Measurements from ENCODE around the gene PELI3. TPM values are rescaled to one million over a fixed set of nuclear protein-coding genes. Genes with fewer than 3 reads are reported as not detected.

The PELI3 gene
- polyA plus RNA-seq, 1 donor (not counting 4 experiments of a cell fraction or from before 2014, with no cell fraction given): 2.1 TPM

DNA sequence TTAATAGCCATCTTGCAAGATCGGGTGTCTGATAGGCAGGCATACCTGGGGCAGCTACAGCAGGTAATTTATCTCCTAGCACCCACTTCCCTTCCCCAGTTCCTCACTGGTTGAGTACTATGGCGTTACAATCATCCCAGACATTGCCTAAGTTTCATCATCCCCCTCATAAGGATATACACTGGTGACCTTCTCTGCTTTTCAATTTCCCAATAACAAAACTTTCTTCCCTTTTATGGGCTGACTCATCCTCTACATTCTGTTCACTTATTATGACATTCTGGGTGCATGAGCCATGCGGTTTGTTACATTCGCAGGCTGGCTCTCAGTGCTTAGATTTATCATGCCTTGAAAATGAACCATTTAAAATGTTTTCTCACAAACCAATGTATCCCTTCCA is 23.1 kb upstream of the PELI3 start:
- no peaks in the 10 kb centered on the region for H3K4me1 ChIP-seq (ENCODE audit: control insufficient read depth, extremely low read depth, insufficient read depth, low read length)

DNA sequence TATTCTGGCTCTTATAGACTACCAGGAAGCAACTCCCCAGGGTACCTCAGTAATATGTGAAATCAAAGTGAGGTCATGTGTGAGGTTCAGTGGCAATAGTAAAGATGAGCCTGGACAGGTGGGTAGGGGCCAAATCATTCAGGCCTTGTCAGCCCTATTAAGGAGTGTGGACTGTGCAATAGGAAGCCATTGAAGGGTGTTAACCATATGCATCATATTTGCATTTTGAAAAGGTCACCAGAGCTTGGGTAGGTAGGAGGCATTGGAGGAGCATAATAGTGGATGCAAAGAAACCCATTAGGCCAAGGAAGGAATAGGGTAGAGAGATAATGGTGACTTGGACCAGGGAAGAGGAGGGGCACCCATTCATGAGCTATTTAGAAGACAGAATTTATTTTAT is 19.7 kb upstream of the PELI3 start:
- Histone ChIP-seq H3K79me2 (ENCODE audit: control insufficient read depth, insufficient read depth, low read length) (no peaks in the 10 kb centered on the region), H3K9me3 (ENCODE audit: control insufficient read depth, low read depth, low read length) (no peaks in the 10 kb centered on the region), H3K9ac (ENCODE audit: control insufficient read depth, extremely low read depth, insufficient read depth, low read length) (no peak overlapping the region), H3K27ac (ENCODE audit: control insufficient read depth, insufficient read depth, low read length) (no peak overlapping the region), H3K4me1 (ENCODE audit: control insufficient read depth, extremely low read depth, insufficient read depth, low read length) (no peaks in the 10 kb centered on the region), H3K4me2 (ENCODE audit: control insufficient read depth, extremely low read depth, insufficient read depth, low read depth, low read length) (no peak overlapping the region), H3K4me3 (ENCODE audit: control insufficient read depth in 2 of 3, extremely low read depth in 1 of 3, insufficient read depth in 2 of 3, low read depth in 1 of 3, low read length in 3 of 3) (no peak overlapping the region), H3K36me3 (ENCODE audit: control insufficient read depth in 2 of 2, extremely low read depth in 1 of 2, insufficient read depth in 2 of 2, low read length in 2 of 2) (no peaks in the 10 kb centered on the region), H2AFZ (ENCODE audit: control insufficient read depth, low read length) (no peak overlapping the region), H3K27me3 (ENCODE audit: control insufficient read depth, extremely low read depth, insufficient read depth, low read length) (peaks cover 4% of the 10 kb centered on the region), H4K20me1 (ENCODE audit: control insufficient read depth, extremely low read depth, insufficient read depth, low read length) (no peaks in the 10 kb centered on the region), H3K9me1 (ENCODE audit: control insufficient read depth, extremely low read depth, insufficient read depth, low read length) (no peaks in the 10 kb centered on the region)
- DNase-seq (ENCODE audit: low read depth, low spot score) (no peak), FAIRE-seq (no peak)
- dilution Hi-C loops (cut with MboI; ENCODE audit: extremely low pct_ligation_motif_present, low sequenced_read_pairs): no loop called here
- no peak for TF ChIP-seq EZH2 (IDR thresholded peaks at IDR 0.05; ENCODE audit: low read length)
- TF ChIP-seq, protein P1, sequence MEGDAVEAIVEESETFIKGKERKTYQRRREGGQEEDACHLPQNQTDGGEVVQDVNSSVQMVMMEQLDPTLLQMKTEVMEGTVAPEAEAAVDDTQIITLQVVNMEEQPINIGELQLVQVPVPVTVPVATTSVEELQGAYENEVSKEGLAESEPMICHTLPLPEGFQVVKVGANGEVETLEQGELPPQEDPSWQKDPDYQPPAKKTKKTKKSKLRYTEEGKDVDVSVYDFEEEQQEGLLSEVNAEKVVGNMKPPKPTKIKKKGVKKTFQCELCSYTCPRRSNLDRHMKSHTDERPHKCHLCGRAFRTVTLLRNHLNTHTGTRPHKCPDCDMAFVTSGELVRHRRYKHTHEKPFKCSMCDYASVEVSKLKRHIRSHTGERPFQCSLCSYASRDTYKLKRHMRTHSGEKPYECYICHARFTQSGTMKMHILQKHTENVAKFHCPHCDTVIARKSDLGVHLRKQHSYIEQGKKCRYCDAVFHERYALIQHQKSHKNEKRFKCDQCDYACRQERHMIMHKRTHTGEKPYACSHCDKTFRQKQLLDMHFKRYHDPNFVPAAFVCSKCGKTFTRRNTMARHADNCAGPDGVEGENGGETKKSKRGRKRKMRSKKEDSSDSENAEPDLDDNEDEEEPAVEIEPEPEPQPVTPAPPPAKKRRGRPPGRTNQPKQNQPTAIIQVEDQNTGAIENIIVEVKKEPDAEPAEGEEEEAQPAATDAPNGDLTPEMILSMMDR (optimal IDR thresholded peaks at IDR 0.05 in 1 of 3, IDR thresholded peaks at IDR 0.05 in 1 of 3, conservative IDR thresholded peaks at IDR 0.05 in 1 of 3; ENCODE audit: extremely low read depth in 1 of 3, insufficient read depth in 2 of 3, low read length in 3 of 3): no peak

More for the DNA sequence above, 23.1 kb upstream of the PELI3 start:
- Histone ChIP-seq H3K9ac (ENCODE audit: control insufficient read depth, extremely low read depth, insufficient read depth, low read length) (no peak overlapping the region), H3K4me3 (ENCODE audit: control insufficient read depth in 2 of 3, extremely low read depth in 1 of 3, insufficient read depth in 2 of 3, low read depth in 1 of 3, low read length in 3 of 3) (no peak overlapping the region), H3K79me2 (ENCODE audit: control insufficient read depth, insufficient read depth, low read length) (no peaks in the 10 kb centered on the region), H3K9me1 (ENCODE audit: control insufficient read depth, extremely low read depth, insufficient read depth, low read length) (no peaks in the 10 kb centered on the region), H2AFZ (ENCODE audit: control insufficient read depth, low read length) (no peak overlapping the region), H3K36me3 (ENCODE audit: control insufficient read depth in 2 of 2, extremely low read depth in 1 of 2, insufficient read depth in 2 of 2, low read length in 2 of 2) (no peaks in the 10 kb centered on the region), H3K9me3 (ENCODE audit: control insufficient read depth, low read depth, low read length) (no peaks in the 10 kb centered on the region), H4K20me1 (ENCODE audit: control insufficient read depth, extremely low read depth, insufficient read depth, low read length) (no peaks in the 10 kb centered on the region), H3K27me3 (ENCODE audit: control insufficient read depth, extremely low read depth, insufficient read depth, low read length) (no peaks in the 10 kb centered on the region), H3K27ac (ENCODE audit: control insufficient read depth, insufficient read depth, low read length) (no peak overlapping the region), H3K4me2 (ENCODE audit: control insufficient read depth, extremely low read depth, insufficient read depth, low read depth, low read length) (no peak overlapping the region)
- TF ChIP-seq, protein P1 (optimal IDR thresholded peaks at IDR 0.05 in 1 of 3, IDR thresholded peaks at IDR 0.05 in 1 of 3, conservative IDR thresholded peaks at IDR 0.05 in 1 of 3; ENCODE audit: extremely low read depth in 1 of 3, insufficient read depth in 2 of 3, low read length in 3 of 3): no peak
- no peak for TF ChIP-seq EZH2 (IDR thresholded peaks at IDR 0.05; ENCODE audit: low read length)
- FAIRE-seq (no peak), DNase-seq (ENCODE audit: low read depth, low spot score) (no peak)
- dilution Hi-C loops (cut with MboI; ENCODE audit: extremely low pct_ligation_motif_present, low sequenced_read_pairs): no loop called here
